Trophoblast cell (in vitro differentiated cells and primary cell): ENCODE data around the gene CPXM2.

ENCODE experiments used
- DNase-seq, 2 donors: peaks; one replicate each; pipeline ENCODE4 v3.0.0-alpha.2; 2016
- H2AFZ ChIP-seq: 2 replicates; pipeline ENCODE4 v1.6.1; 2013; ENCODE audit warnings: low read length, moderate library complexity, mild to moderate bottlenecking; ENCODE audit not compliant: insufficient read depth, poor library complexity
- H2AK5ac ChIP-seq: 2 replicates; pipeline ENCODE4 v1.6.1; 2013; ENCODE audit warnings: mild to moderate bottlenecking, low read length
- H2BK120ac ChIP-seq: 2 replicates; pipeline ENCODE4 v1.6.1; 2013; ENCODE audit warnings: low read length, mild to moderate bottlenecking, moderate library complexity; ENCODE audit not compliant: insufficient read depth, poor library complexity
- H2BK12ac ChIP-seq: 2 replicates; pipeline ENCODE4 v1.6.1; 2013; ENCODE audit warnings: mild to moderate bottlenecking, low read length, moderate library complexity
- H2BK5ac ChIP-seq: 2 replicates; pipeline ENCODE4 v1.6.1; 2013; ENCODE audit warnings: low read length, low read depth, moderate library complexity, mild to moderate bottlenecking; ENCODE audit not compliant: poor library complexity
- H3K14ac ChIP-seq: 2 replicates; pipeline ENCODE4 v1.6.1; 2013; ENCODE audit warnings: mild to moderate bottlenecking, low read length
- H3K18ac ChIP-seq: 2 replicates; pipeline ENCODE4 v1.6.1; 2013; ENCODE audit warnings: mild to moderate bottlenecking, low read length
- H3K23ac ChIP-seq: 2 replicates; pipeline ENCODE4 v1.6.1; 2013; ENCODE audit warnings: low read length
- H3K27ac ChIP-seq: 2 replicates; pipeline ENCODE4 v1.5.1; 2013; ENCODE audit warnings: low read depth, mild to moderate bottlenecking, inconsistent platforms, low read length, moderate library complexity
- H3K27me3 ChIP-seq: 2 replicates; pipeline ENCODE4 v1.6.1; 2013; ENCODE audit warnings: inconsistent platforms, mild to moderate bottlenecking, low read length, moderate library complexity; ENCODE audit not compliant: insufficient read depth
- H3K36me3 ChIP-seq, 2 experiments: 1 replicate in 1 of 2; 2 replicates in 1 of 2; pipeline ENCODE4 v1.6.1; 2013; ENCODE audit warnings: low read length in 2 of 2, mild to moderate bottlenecking in 2 of 2, moderate library complexity in 1 of 2; ENCODE audit not compliant: insufficient read depth in 2 of 2, control insufficient read depth in 1 of 2
- H3K4ac ChIP-seq: 2 replicates; pipeline ENCODE4 v1.6.1; 2013; ENCODE audit warnings: low read depth, mild to moderate bottlenecking, low read length, moderate library complexity
- H3K4me1 ChIP-seq, 2 experiments: 1 replicate in 1 of 2; 2 replicates in 1 of 2; pipeline ENCODE4 v1.6.1; 2013; ENCODE audit warnings: low read length in 2 of 2, mild to moderate bottlenecking in 2 of 2, moderate library complexity in 1 of 2; ENCODE audit not compliant: insufficient read depth in 2 of 2, control insufficient read depth in 1 of 2
- H3K4me2 ChIP-seq: 2 replicates; pipeline ENCODE4 v1.6.1; 2013; ENCODE audit warnings: inconsistent platforms, mild to moderate bottlenecking, low read length, moderate library complexity
- H3K4me3 ChIP-seq: 2 replicates; pipeline ENCODE4 v1.5.1; 2013; ENCODE audit warnings: mild to moderate bottlenecking, low read depth, low read length, inconsistent platforms
- H3K79me1 ChIP-seq: one replicate; pipeline ENCODE4 v1.6.1; 2013; ENCODE audit warnings: low read length
- H3K79me2 ChIP-seq: 2 replicates; pipeline ENCODE4 v1.6.1; 2013; ENCODE audit warnings: low read length, mild to moderate bottlenecking; ENCODE audit not compliant: control insufficient read depth, insufficient read depth, poor library complexity
- H3K9ac ChIP-seq: 2 replicates; pipeline ENCODE4 v1.6.1; 2013; ENCODE audit warnings: mild to moderate bottlenecking, low read length
- H3K9me3 ChIP-seq: 2 replicates; pipeline ENCODE4 v1.6.1; 2013; ENCODE audit warnings: low read depth, mild to moderate bottlenecking, control low read depth, inconsistent platforms, low read length; ENCODE audit not compliant: insufficient read depth
- H4K12ac ChIP-seq: 2 replicates; pipeline ENCODE4 v1.6.1; 2013; ENCODE audit warnings: low read depth, mild to moderate bottlenecking, low read length, moderate library complexity
- H4K8ac ChIP-seq: 2 replicates; pipeline ENCODE4 v1.6.1; 2013; ENCODE audit warnings: low read depth, mild to moderate bottlenecking, low read length, moderate library complexity
- H4K91ac ChIP-seq: one replicate; pipeline ENCODE4 v1.6.1; 2013; ENCODE audit warnings: low read depth, mild to moderate bottlenecking, low read length, moderate library complexity
- WGBS: extraction: QIAGEN DNeasy Blood & Tissue Kit; methylation state at CpG from one replicate; pipeline ENCODE4 v1.1.7; 2013; ENCODE audit warnings: missing lambda C conversion rate; ENCODE audit not compliant: insufficient read length, insufficient coverage; ENCODE audit errors: extremely low coverage; 5-methylcytosine and 5-hydroxymethylcytosine counted together

CPXM2 gene

DNA sequence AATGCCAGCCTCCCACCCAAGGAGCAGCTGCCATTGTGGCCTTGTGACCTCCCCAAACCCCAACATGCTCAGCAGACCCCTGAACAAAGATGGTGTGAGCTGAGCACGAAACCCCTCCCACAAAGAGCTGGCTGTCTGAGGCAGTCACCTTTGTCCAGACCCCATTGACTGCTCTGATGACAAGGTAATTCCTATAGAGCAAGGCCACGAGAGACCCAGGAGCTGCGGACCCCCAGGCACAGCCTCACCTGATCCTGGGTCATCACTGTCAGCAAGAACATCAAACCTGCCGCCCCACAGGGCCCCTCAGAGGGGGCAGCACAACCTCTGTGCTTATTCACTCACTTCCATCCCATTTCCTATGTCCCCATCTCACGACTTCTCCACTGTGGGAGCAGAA is 102.6 kb downstream of the CPXM2 start:
- Histone ChIP-seq H3K14ac (no peak overlapping the region), H2AK5ac (no peak overlapping the region), H2BK5ac (no peak overlapping the region), H4K12ac (no peak overlapping the region), H3K23ac (no peak overlapping the region), H3K27ac (no peak overlapping the region), H3K36me3 (no peaks in the 10 kb centered on the region), H3K79me1 (no peaks in the 10 kb centered on the region), H3K9ac (no peak overlapping the region), H3K18ac (no peak overlapping the region), H4K91ac (no peak overlapping the region), H3K4me3 (no peak overlapping the region), H3K27me3 (no peaks in the 10 kb centered on the region), H3K4me2 (no peak overlapping the region), H3K9me3 (peaks cover 13% of the 10 kb centered on the region), H3K79me2 (no peaks in the 10 kb centered on the region), H4K8ac (no peak overlapping the region), H2AFZ (no peak overlapping the region), H2BK12ac (no peak overlapping the region), H2BK120ac (no peak overlapping the region), H3K4me1 (no peaks in the 10 kb centered on the region), H3K4ac (no peak overlapping the region)
- no CpG with 5 or more reads among the region's 5 CpGs for WGBS
- DNase-seq = no peak

GRCh38 chr10:123787566-123787965 is 104.0 kb downstream of the CPXM2 start:
- Histone ChIP-seq H2BK12ac (no peak overlapping the region), H3K4me2 (no peak overlapping the region), H3K79me2 (no peaks in the 10 kb centered on the region), H3K79me1 (no peaks in the 10 kb centered on the region), H4K91ac (no peak overlapping the region), H3K18ac (no peak overlapping the region), H3K9ac (no peak overlapping the region), H3K27me3 (no peaks in the 10 kb centered on the region), H3K14ac (no peak overlapping the region), H3K4ac (no peak overlapping the region), H3K9me3 (peaks cover 13% of the 10 kb centered on the region), H3K4me1 (peaks cover 5 to 6% of the 10 kb centered on the region in 2 experiments), H2AK5ac (no peak overlapping the region), H4K8ac (no peak overlapping the region), H2BK5ac (no peak overlapping the region), H3K23ac (no peak overlapping the region), H3K27ac (no peak overlapping the region), H3K4me3 (no peak overlapping the region), H2BK120ac (no peak overlapping the region), H2AFZ (no peak overlapping the region), H3K36me3 (no peaks in the 10 kb centered on the region), H4K12ac (no peak overlapping the region)
- DNase-seq = no peak
- no CpG with 5 or more reads among the region's 5 CpGs for WGBS

GRCh38 chr10:123786896-123787295 is 104.7 kb downstream of the CPXM2 start:
- no peak for DNase-seq
- Histone ChIP-seq H3K27ac (no peak overlapping the region), H3K18ac (no peak overlapping the region), H3K9ac (no peak overlapping the region), H3K4me1 (peaks cover 7 to 10% of the 10 kb centered on the region in 2 experiments), H4K8ac (no peak overlapping the region), H2AK5ac (no peak overlapping the region), H3K4me3 (no peak overlapping the region), H2BK5ac (no peak overlapping the region), H2BK120ac (no peak overlapping the region), H3K4me2 (no peak overlapping the region), H3K23ac (no peak overlapping the region), H3K79me2 (no peaks in the 10 kb centered on the region), H4K12ac (no peak overlapping the region), H3K36me3 (no peaks in the 10 kb centered on the region), H2BK12ac (no peak overlapping the region), H3K27me3 (no peaks in the 10 kb centered on the region), H2AFZ (no peak overlapping the region), H3K14ac (no peak overlapping the region), H3K9me3 (peaks cover 13% of the 10 kb centered on the region), H3K4ac (no peak overlapping the region), H4K91ac (no peak overlapping the region), H3K79me1 (no peaks in the 10 kb centered on the region)
- no CpG with 5 or more reads among the region's 1 CpG for WGBS

DNA sequence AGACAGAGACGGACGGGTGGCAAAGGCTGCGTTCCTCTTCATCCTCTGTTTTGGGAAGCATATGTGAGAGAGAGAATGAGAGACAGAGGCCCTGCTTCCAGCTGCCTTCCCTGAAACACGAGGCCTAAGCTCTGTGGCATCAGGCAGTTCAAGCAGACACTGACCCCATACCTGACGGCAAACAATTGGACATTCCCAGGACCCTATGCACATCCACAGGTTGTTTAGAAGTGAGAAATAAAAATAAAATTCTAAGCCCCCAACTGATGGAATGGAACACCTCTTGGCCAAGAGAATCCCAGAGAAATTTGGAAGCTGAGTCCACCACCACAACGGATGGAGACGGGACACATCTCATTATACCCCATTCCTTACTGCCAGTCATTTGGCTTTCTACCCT is 105.3 kb downstream of the CPXM2 start:
- Histone ChIP-seq H3K79me1 (peaks cover 2% of the 10 kb centered on the region), H3K18ac (no peak overlapping the region), H3K36me3 (no peaks in the 10 kb centered on the region), H3K4ac (no peak overlapping the region), H3K4me3 (no peak overlapping the region), H2BK120ac (no peak overlapping the region), H3K14ac (no peak overlapping the region), H4K8ac (no peak overlapping the region), H4K12ac (no peak overlapping the region), H3K27me3 (no peaks in the 10 kb centered on the region), H3K9me3 (peaks cover 11% of the 10 kb centered on the region), H3K79me2 (no peaks in the 10 kb centered on the region), H2AK5ac (no peak overlapping the region), H2AFZ (no peak overlapping the region), H3K27ac (no peak overlapping the region), H2BK12ac (no peak overlapping the region), H3K4me1 (peaks cover 12 to 16% of the 10 kb centered on the region in 2 experiments), H3K9ac (no peak overlapping the region), H3K4me2 (no peak overlapping the region), H4K91ac (no peak overlapping the region), H2BK5ac (no peak overlapping the region), H3K23ac (no peak overlapping the region)
- DNase-seq = no peak
- no CpG with 5 or more reads among the region's 7 CpGs for WGBS
